ENCODE results near the gene FRAT2.

The FRAT2 gene

DNA sequence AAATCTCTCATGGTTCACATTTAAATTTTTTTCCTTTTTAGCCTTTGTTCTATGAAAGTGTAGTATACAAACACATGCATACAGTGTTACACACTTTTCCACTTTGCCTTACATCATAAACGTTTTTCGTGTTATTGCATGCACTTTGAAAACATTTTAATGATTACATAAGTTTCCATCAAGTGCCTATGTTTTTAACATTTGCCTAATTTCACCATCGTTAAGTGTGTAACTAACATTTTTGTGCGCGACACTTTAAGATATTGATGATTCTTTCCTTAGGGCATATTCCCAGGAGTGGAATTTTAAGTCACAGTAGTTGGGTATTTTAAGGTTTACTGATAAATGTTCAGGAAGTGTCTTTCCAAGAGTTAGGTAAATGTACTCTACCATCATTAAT is 1.5 kb upstream of the FRAT2 start:
- Histone ChIP-seq H3K4me3 (ENCODE audit: low read depth, low read length) (no peak overlapping the region), H3K36me3 (ENCODE audit: insufficient read depth, low read length) (no peaks in the 10 kb centered on the region), H3K27me3 (ENCODE audit: insufficient read depth, low read length) (peaks cover 26% of the 10 kb centered on the region), H3K27ac (ENCODE audit: low read depth, low read length) (no peak overlapping the region), H3K79me2 (ENCODE audit: control insufficient read depth, insufficient read depth, low read length, unreplicated experiment) (peaks cover 13% of the 10 kb centered on the region), H3K4me1 (ENCODE audit: control insufficient read depth, insufficient read depth, low read length, unreplicated experiment) (peaks cover 12% of the 10 kb centered on the region), H2AFZ (ENCODE audit: low read length, unreplicated experiment) (no peak overlapping the region)

GRCh38 chr10:97335188-97335619 is 675 bp upstream of the FRAT2 start:
- Histone ChIP-seq H3K4me1 (ENCODE audit: control insufficient read depth, insufficient read depth, low read length, unreplicated experiment) (peaks cover 12% of the 10 kb centered on the region), H3K27me3 (ENCODE audit: insufficient read depth, low read length) (peaks cover 26% of the 10 kb centered on the region), H3K36me3 (ENCODE audit: insufficient read depth, low read length) (no peaks in the 10 kb centered on the region), H3K79me2 (ENCODE audit: control insufficient read depth, insufficient read depth, low read length, unreplicated experiment) (peaks cover 14% of the 10 kb centered on the region), H2AFZ (ENCODE audit: low read length, unreplicated experiment) (peak overlapping the region; percentile 20), H3K4me3 (ENCODE audit: low read depth, low read length) (peak overlapping the region; percentile 88), H3K27ac (ENCODE audit: low read depth, low read length) (no peak overlapping the region)

GRCh38 chr10:97333601-97334369 is 744 bp downstream of the FRAT2 start:
- peak overlapping the region; percentile 70; the same call in 1 of the 2 replicates for H3K27ac ChIP-seq (ENCODE audit: low read depth, low read length)
- peak overlapping the region; percentile 86 for H2AFZ ChIP-seq (ENCODE audit: low read length, unreplicated experiment)
- H3K79me2 ChIP-seq (ENCODE audit: control insufficient read depth, insufficient read depth, low read length, unreplicated experiment) = peaks cover 14% of the 10 kb centered on the region
- H3K36me3 ChIP-seq (ENCODE audit: insufficient read depth, low read length) = no peaks in the 10 kb centered on the region
- H3K4me1 ChIP-seq (ENCODE audit: control insufficient read depth, insufficient read depth, low read length, unreplicated experiment) = peaks cover 12% of the 10 kb centered on the region
- H3K4me3 ChIP-seq (ENCODE audit: low read depth, low read length) = peak overlapping the region; percentile 88
- peaks cover 26% of the 10 kb centered on the region for H3K27me3 ChIP-seq (ENCODE audit: insufficient read depth, low read length)

GRCh38 chr10:97333351-97333600 is 1.3 kb downstream of the FRAT2 start:
- Histone ChIP-seq H3K4me3 (ENCODE audit: low read depth, low read length) (peak overlapping the region; percentile 88), H2AFZ (ENCODE audit: low read length, unreplicated experiment) (peak overlapping the region; percentile 86), H3K4me1 (ENCODE audit: control insufficient read depth, insufficient read depth, low read length, unreplicated experiment) (peaks cover 12% of the 10 kb centered on the region), H3K36me3 (ENCODE audit: insufficient read depth, low read length) (no peaks in the 10 kb centered on the region), H3K27ac (ENCODE audit: low read depth, low read length) (peak overlapping the region; percentile 70), H3K79me2 (ENCODE audit: control insufficient read depth, insufficient read depth, low read length, unreplicated experiment) (peaks cover 14% of the 10 kb centered on the region), H3K27me3 (ENCODE audit: insufficient read depth, low read length) (peaks cover 24% of the 10 kb centered on the region)

DNA sequence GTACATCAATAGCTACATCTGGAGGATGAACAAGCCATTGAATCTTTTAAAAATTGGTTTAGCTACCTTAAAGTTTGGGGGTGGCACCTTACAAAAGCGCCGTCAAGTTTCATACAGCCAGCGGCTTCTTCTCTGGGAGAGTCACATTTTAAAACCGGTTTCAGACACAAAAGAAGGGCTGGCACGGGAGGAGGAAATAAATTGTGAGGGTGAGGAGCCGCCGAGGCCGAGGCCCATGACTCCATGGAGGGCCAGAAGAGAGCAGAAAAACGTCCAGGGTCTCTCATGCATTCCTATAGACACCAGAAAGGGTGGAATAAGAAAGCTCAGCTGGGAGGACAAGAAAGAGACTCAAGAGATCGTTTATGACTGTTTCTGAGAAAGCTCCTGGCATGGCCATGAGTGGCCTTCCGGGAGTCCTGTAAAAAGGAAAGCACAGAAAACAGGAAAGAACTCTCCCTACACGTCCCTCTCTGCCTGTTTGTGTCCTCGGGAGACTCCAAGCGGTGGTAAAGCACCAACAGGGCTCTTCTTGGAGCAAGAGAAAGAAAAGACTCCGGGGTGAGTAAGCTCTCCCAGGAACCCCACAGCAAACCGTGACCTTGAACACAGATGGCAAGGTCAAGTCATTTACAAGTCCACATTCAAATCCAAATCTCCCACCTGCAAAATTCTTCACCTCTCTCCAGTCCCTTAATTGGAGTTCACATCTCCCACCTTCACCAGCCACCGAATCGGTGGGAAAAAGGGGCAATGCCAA is 1.8 kb downstream of the FRAT2 start:
- peaks cover 12% of the 10 kb centered on the region for H3K4me1 ChIP-seq (ENCODE audit: control insufficient read depth, insufficient read depth, low read length, unreplicated experiment)
- H3K4me3 ChIP-seq (ENCODE audit: low read depth, low read length) = peak overlapping the region; percentile 88
- no peaks in the 10 kb centered on the region for H3K36me3 ChIP-seq (ENCODE audit: insufficient read depth, low read length)
- peaks cover 14% of the 10 kb centered on the region for H3K79me2 ChIP-seq (ENCODE audit: control insufficient read depth, insufficient read depth, low read length, unreplicated experiment)
- peak overlapping the region; percentile 70 for H3K27ac ChIP-seq (ENCODE audit: low read depth, low read length)
- H3K27me3 ChIP-seq (ENCODE audit: insufficient read depth, low read length) = peaks cover 23% of the 10 kb centered on the region
- H2AFZ ChIP-seq (ENCODE audit: low read length, unreplicated experiment) = peak overlapping the region; percentile 86

DNA sequence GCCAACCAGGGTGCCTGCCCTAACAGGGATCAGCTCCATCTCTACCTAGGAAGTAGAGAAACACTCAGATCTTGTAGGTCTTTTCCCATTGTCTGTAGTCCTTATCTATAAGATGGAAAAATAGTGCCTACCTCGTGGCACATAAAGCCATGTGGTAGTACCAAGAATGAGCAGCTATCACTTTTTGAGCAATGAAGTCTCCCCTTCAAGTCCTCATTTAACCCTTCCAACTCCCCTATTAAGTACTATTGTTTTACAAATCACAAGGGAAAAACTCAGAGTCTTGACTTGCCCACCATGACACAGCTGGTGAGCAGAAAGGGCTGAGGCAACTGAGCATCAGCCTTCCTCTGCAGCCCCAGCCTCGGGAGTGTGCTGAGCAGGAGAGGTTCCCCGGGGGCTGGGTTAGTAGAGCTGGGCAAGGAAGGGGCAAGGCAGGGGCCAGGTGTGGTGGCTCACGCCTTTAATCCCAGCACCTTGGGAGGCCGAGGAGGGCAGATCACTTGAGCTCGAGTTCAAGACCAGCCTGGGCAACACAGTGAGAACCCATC is 3.3 kb downstream of the FRAT2 start:
- H3K27me3 ChIP-seq (ENCODE audit: insufficient read depth, low read length) = peaks cover 9% of the 10 kb centered on the region
- H3K4me1 ChIP-seq (ENCODE audit: control insufficient read depth, insufficient read depth, low read length, unreplicated experiment) = peaks cover 5% of the 10 kb centered on the region
- H3K79me2 ChIP-seq (ENCODE audit: control insufficient read depth, insufficient read depth, low read length, unreplicated experiment) = peaks cover 14% of the 10 kb centered on the region
- no peak overlapping the region for H3K27ac ChIP-seq (ENCODE audit: low read depth, low read length)
- H3K36me3 ChIP-seq (ENCODE audit: insufficient read depth, low read length) = no peaks in the 10 kb centered on the region
- H2AFZ ChIP-seq (ENCODE audit: low read length, unreplicated experiment) = no peak overlapping the region
- H3K4me3 ChIP-seq (ENCODE audit: low read depth, low read length) = no peak overlapping the region

DNA sequence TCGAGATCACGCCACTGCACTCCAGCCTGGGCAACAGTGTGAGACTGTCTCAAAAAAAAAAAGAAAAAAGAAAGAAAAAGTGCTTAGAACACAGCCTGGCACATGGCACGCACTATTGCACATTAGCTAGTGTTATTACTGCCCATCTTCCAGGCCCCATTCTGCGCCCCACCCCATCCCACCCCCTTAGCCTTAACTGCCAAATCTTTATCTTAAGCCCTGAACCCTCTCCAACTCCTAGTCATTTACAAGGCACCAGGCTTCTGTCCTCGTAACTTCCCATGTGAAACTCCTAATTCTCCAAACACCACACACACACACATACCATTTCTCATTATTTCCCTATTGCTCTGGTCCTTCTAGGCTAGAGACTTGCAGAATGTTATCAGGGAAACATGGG is 4.8 kb downstream of the FRAT2 start:
- Histone ChIP-seq H3K79me2 (ENCODE audit: control insufficient read depth, insufficient read depth, low read length, unreplicated experiment) (peaks cover 14% of the 10 kb centered on the region), H3K4me3 (ENCODE audit: low read depth, low read length) (no peak overlapping the region), H3K36me3 (ENCODE audit: insufficient read depth, low read length) (no peaks in the 10 kb centered on the region), H3K27ac (ENCODE audit: low read depth, low read length) (no peak overlapping the region), H3K27me3 (ENCODE audit: insufficient read depth, low read length) (no peaks in the 10 kb centered on the region), H2AFZ (ENCODE audit: low read length, unreplicated experiment) (no peak overlapping the region), H3K4me1 (ENCODE audit: control insufficient read depth, insufficient read depth, low read length, unreplicated experiment) (peaks cover 5% of the 10 kb centered on the region)

DNA sequence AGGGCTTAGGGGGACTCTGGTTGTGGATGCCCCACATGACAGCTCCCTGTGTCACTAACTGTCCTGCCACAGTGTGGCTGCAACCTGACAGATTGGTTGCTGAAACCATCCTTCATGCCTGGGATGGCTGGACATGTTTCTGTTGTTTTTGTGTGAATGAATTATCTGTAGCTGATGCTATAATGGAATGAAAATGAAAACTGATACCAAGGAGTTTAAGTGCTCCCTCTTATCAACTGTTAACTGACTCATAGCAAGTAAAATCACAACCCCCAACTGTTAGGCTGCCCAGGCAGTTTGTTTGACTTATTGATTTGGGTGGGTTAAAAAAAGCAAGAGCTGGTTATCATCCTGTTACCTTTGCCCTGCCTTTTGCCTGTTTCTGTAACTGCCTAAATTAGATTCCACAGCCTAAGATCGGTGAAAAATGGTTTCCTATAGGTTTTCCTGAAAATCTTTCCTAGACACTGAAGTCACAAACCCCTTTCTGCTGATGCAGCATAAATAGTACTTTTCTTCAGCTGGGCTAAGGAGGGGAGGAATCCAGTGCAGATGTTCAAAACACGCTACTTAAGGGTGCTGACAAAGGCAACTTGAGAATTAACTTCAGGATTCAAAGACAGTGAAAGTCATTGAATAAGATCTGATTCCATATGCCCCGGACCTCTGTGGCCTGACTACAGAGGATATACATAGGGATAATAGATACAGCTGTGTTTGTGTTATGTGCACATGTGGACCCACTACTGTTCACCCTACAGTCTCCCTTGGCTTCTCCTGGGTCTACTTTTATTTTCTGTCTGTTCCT is 5.7 kb downstream of the FRAT2 start:
- H3K4me1 ChIP-seq (ENCODE audit: control insufficient read depth, insufficient read depth, low read length, unreplicated experiment) = peaks cover 5% of the 10 kb centered on the region
- peaks cover 14% of the 10 kb centered on the region for H3K79me2 ChIP-seq (ENCODE audit: control insufficient read depth, insufficient read depth, low read length, unreplicated experiment)
- no peak overlapping the region for H3K27ac ChIP-seq (ENCODE audit: low read depth, low read length)
- H3K4me3 ChIP-seq (ENCODE audit: low read depth, low read length) = no peak overlapping the region
- H3K27me3 ChIP-seq (ENCODE audit: insufficient read depth, low read length) = no peaks in the 10 kb centered on the region
- H2AFZ ChIP-seq (ENCODE audit: low read length, unreplicated experiment) = no peak overlapping the region
- no peaks in the 10 kb centered on the region for H3K36me3 ChIP-seq (ENCODE audit: insufficient read depth, low read length)

DNA sequence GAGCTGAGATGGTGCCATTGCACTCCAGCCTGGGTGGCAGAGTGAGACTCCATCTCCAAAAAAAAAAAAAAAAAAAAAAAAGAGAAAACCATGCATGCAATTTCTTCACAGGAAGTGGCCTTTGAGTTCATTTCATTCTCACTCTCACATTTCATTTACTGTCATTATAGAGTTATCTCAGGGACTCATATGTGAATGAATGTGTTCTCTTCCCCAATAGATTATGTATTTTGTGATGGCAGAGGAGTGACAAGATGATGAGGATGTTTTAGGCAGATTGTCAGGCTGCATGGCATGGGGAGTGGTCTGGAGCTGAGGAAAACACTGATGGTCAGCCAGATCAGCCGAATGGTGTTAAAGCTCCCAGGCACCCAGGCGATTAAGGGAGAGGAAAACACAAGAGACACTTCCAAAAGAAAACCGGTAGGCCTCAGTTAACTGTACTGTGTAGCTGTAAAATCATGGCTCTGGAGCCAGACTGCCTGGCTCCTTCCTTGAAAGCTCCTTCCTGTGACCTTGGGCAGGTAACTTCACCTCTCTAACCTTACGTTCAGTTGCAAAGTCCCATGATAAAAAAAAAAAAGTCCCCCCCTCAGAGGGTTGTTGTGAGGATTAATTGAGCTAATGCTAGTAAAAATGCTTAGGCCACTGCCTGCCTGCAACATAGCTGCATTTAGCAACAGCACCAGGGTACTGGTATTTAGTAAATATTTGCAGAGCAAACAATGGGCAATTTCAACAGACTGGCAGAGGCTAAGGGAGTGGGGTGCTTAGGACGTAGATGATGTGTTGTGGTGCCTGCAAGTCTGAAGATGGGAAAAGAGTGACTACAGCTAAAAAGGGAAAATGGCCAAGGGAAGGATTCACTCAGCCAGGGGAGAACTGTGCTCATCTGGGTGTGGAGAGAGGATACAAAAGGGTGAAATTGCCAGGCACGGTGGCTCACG is 6.9 kb downstream of the FRAT2 start:
- Histone ChIP-seq H3K27ac (ENCODE audit: low read depth, low read length) (no peak overlapping the region), H2AFZ (ENCODE audit: low read length, unreplicated experiment) (no peak overlapping the region), H3K27me3 (ENCODE audit: insufficient read depth, low read length) (no peaks in the 10 kb centered on the region), H3K79me2 (ENCODE audit: control insufficient read depth, insufficient read depth, low read length, unreplicated experiment) (peaks cover 12% of the 10 kb centered on the region), H3K4me1 (ENCODE audit: control insufficient read depth, insufficient read depth, low read length, unreplicated experiment) (peaks cover 5% of the 10 kb centered on the region), H3K36me3 (ENCODE audit: insufficient read depth, low read length) (no peaks in the 10 kb centered on the region), H3K4me3 (ENCODE audit: low read depth, low read length) (no peak overlapping the region)

All from ACC112 (cell line).